Activated naive CD8-positive, alpha-beta T cell treated with anti-CD3 and anti-CD28 coated beads, Interleukin-2, amount 50 U/mL, for 16 hours (primary cell): ENCODE results near the gene MOB2.
"Not testable (repeated sequence)": the region's sequence is repeated elsewhere in the genome, so short reads cannot be mapped to it uniquely, and the experiment has no call there.

ENCODE experiments used
- DNase-seq: peaks from one replicate; pipeline ENCODE4 v3.0.0-alpha.2; 2020; ENCODE audit warnings: low read depth, low spot score

The MOB2 gene

GRCh38 chr11:1518301-1518700, 31.7 kb upstream of the MOB2 start:
- DNase-seq: no peak

GRCh38 chr11:1517117-1518005, 30.8 kb upstream of the MOB2 start:
- no peak for DNase-seq

GRCh38 chr11:1516273-1517067, 29.9 kb upstream of the MOB2 start:
- no peak for DNase-seq

- DNase-seq: peak; percentile 54
Observed at GRCh38 chr11:1515082-1516060, 28.8 kb upstream of the MOB2 start.

- no peak for DNase-seq
Observed at GRCh38 chr11:1514336-1515061, 27.9 kb upstream of the MOB2 start.

GRCh38 chr11:1513326-1514296, 27.0 kb upstream of the MOB2 start:
- DNase-seq: no peak

DNA sequence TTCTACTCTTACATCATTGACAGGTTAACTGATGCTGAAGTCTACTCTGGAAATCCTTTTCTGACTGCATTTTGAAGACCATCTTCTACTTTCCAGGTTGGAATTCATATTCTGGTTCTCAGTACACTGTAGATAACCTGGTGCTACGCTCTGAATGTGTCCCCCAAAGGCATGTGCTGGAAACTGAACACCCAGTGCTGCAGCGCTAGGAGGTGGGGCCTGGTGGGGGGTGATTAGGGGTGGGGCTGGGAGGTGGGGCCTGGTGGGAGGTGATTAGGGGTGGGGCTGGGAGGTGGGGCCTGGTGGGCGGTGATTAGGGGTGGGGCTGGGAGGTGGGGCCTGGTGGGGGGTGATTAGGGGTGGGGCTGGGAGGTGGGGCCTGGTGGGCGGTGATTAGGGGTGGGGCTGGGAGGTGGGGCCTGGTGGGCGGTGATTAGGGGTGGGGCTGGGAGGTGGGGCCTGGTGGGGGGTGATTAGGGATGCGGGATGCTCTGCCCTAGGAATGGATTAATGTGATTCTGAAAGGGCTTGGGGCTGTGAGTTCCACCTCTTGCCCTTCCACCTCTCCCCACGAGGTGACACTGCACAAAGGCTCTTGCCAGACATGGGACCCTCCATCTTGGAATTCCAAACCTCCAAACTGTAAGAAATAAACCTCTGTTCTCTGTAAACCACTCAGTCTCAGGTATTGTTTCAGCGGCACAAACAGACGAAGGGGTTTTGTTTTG, 26.1 kb upstream of the MOB2 start:
- not testable (repeated sequence) for DNase-seq

DNA sequence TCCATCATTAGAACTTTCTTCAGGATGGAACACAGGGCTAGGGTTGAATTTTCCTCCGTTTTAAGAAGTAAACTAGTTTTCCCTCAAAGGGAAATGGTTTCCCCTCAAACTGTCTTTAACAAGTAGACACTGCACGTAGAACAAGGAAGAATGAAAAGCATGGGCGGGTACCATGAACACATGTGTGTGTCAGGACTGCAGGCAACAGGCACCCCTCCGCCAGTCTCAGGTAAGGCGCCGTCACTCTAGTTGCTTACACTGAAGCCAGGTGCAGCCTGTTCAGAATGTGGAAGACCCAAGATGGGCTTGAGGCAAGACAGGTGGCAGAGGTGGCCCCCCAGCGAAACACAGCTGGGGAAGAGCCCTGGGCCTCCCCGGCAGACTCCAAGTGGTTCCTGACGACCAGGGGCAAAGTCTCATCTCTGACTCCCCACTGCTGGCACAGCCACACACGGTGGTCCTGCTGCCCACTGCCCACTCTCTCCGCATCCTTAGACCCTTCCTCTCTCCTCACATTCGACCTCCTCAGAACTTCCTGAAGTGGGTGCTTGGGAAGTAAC, 25.4 kb upstream of the MOB2 start:
- DNase-seq: no peak

DNA sequence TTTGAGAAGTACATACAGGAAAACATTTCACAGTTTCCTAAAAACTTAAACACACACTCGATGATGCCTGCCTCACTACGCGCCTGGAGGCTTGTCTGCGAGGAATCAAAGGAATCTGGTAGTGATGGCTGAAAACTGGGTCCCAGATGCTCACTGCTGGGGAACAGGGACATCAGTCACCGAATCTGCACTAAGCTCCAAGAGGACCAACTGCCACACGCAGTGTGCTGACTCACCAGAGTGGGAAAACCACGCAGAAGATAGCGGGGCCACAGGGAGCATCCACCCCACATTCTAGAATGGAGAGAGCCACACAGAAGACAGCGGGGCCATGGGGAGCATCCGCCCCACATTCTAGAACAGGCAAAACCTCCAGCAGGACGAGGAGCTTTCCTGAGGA, 24.3 kb upstream of the MOB2 start:
- no peak for DNase-seq

DNA sequence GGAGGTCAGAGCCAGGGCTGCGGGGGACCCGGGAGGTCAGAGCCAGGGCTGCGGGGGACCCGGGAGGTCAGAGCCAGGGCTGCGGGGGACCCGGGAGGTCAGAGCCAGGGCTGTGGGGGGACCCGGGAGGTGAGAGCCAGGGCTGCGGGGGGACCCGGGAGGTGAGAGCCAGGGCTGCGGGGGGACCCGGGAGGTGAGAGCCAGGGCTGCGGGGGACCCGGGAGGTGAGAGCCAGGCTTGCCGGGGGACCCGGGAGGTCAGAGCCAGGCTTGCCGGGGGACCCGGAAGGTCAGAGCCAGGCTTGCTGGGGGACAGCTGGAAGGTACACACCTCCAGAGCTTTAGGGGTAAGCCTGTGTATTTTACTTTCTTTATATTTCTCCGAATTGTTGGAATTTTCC, 23.8 kb upstream of the MOB2 start:
- DNase-seq: not testable (repeated sequence)

- DNase-seq: no peak
Observed at GRCh38 chr11:1509626-1510255, 23.2 kb upstream of the MOB2 start.

- no peak for DNase-seq
Observed at GRCh38 chr11:1508986-1509385, 22.4 kb upstream of the MOB2 start.

GRCh38 chr11:1508491-1508891, 21.9 kb upstream of the MOB2 start:
- no peak for DNase-seq

DNA sequence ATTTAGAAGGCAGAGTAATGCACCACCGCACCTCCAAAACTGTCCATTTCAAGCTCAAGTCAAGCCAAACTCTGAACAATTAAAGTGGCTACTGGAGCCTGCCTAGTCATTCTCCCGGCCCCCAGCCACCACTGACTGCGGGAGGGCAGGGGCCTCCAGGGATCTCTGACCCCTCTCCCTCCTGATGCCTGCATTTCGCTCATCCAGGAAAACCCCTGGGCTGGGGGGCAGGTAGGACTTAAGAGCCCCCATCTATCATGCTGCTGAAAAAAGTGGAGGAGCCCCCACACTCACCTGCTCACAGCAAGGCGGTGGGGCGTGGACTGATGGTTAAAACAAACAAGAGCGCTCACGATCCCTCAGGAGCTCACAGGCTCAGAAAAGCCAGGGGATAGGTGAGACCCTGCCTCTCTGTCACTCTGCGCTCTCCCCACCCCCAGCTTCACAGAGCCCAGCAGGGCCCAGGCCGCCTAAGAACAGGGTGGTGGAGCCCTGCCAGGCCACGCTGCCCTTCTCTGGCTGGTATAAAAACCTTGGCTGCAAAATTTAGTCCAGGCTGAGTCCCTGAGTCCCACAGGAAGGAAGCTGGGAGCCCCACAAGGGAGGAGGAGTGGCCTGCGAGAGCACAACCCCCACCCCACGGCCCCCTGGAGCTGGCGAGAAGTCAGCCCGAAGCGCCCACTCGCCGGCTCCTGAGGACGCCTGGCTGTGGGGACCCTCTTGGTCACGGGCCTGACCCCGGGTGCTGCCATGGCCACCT, 21.0 kb upstream of the MOB2 start:
- no peak for DNase-seq

DNA sequence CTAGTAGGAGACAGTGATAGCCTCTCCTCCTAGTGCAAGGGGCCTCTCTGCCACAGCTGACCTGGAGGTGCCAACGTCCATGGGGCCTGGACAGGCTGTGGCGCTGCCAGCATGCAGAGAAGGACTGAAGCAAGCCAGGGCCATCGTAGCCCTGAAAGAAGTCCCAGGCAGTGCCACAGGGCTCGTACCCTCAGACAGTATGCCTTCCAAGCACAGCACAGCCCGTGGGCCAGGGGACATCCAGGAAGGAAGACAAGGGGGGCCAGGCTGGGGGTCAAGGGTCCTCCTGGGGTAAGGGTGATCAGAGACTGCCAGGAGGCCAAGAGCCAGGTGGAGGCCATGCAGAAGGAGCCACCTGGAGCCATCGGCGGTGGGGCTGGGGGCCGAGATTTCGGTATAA, 20.4 kb upstream of the MOB2 start:
- no peak for DNase-seq

GRCh38 chr11:1505480-1505879, 18.9 kb upstream of the MOB2 start:
- no peak for DNase-seq

DNA sequence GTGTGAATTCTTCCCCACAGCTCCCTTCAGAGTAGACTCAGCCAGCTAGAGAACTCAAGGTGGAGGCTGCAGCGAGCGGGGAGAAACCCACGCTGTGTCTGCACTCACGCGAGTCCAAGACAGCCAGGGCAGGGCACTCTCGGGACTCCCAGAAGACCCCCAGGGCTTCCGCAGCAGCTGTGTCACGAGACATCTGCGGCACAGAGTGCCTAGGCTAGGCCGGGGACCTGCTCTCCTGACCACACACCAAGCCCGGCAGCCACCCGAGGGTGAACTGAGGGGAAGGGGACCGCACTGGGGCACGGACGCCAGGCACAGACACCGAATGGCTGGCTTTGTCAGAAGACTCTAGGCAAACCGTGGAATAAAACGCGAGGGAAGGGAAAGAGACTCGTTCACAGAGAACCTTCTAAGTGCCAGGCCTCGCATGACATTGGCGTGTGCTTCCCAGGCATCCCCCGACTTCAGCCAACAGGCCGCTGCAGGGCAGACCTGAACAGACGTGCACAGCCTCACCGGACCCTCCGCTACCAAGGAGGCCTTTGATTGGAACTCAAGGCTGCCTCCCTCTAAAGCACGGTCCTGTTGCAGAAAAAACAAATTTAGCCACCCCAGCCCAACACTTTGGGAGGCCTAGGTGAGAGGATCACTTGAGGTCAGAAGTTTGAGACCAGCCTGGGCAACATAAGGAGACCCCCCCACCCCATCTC, 18.2 kb upstream of the MOB2 start:
- DNase-seq: no peak
